B cell (primary cell): ENCODE measurements around the gene CYP26C1.

Experiments
- CTCF ChIP-seq: fragments of 200-600 bp; IDR thresholded peaks from one replicate; pipeline ENCODE4 v1.8.0; 2022; ENCODE audit warnings: antibody characterized with exemption, mild to moderate bottlenecking
- EZH2 ChIP-seq: IDR thresholded peaks from 2 replicates; pipeline ENCODE4 v1.6.1; 2012; ENCODE audit warnings: borderline replicate concordance, low read depth, mild to moderate bottlenecking, moderate library complexity, low read length; ENCODE audit not compliant: insufficient read depth, poor library complexity, severe bottlenecking

- TF ChIP-seq CTCF = no peak
- TF ChIP-seq EZH2 = no peak
Observed at GRCh38 chr10:93074147-93074596, 13.6 kb downstream of the CYP26C1 start.
